Kidney epithelial cell (primary cell): ENCODE results near the gene SPATA24. TPM values are rescaled to one million over a fixed set of nuclear protein-coding genes. Genes with fewer than 3 reads are reported as not detected.

Experiments used
- DNase-seq: peaks from one replicate; pipeline ENCODE4 v3.0.0-alpha.2; 2010; ENCODE audit warnings: low read depth
- H3K27me3 ChIP-seq: 2 replicates; pipeline ENCODE4 v1.6.0; 2011; ENCODE audit warnings: low read length; ENCODE audit not compliant: control insufficient read depth, insufficient read depth
- H3K36me3 ChIP-seq: 2 replicates; pipeline ENCODE4 v1.5.1; 2011; ENCODE audit warnings: low read length; ENCODE audit not compliant: control insufficient read depth, insufficient read depth
- H3K4me3 ChIP-seq: 2 replicates; pipeline ENCODE4 v1.5.1; 2011; ENCODE audit warnings: low read depth, mild to moderate bottlenecking, control low read depth, low read length
- total RNA-seq: library from RNA; depleted of rRNA; stranded (reverse); fragments of >200 nt; gene quantifications from 2 replicates; pipeline ENCODE4 v1.2.3, GENCODE V29; 2015
- TF ChIP-seq, protein P1 (sequence below): IDR thresholded peaks from 2 replicates; pipeline ENCODE4 v1.5.1; 2011; ENCODE audit warnings: mild to moderate bottlenecking, moderate library complexity, low read length, control low read depth, inconsistent platforms; ENCODE audit not compliant: insufficient read depth, poor library complexity, severe bottlenecking

The SPATA24 gene, protein sequence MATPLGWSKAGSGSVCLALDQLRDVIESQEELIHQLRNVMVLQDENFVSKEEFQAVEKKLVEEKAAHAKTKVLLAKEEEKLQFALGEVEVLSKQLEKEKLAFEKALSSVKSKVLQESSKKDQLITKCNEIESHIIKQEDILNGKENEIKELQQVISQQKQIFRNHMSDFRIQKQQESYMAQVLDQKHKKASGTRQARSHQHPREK
- total RNA-seq = 7.7 and 8.8 TPM in 2 replicates

DNA sequence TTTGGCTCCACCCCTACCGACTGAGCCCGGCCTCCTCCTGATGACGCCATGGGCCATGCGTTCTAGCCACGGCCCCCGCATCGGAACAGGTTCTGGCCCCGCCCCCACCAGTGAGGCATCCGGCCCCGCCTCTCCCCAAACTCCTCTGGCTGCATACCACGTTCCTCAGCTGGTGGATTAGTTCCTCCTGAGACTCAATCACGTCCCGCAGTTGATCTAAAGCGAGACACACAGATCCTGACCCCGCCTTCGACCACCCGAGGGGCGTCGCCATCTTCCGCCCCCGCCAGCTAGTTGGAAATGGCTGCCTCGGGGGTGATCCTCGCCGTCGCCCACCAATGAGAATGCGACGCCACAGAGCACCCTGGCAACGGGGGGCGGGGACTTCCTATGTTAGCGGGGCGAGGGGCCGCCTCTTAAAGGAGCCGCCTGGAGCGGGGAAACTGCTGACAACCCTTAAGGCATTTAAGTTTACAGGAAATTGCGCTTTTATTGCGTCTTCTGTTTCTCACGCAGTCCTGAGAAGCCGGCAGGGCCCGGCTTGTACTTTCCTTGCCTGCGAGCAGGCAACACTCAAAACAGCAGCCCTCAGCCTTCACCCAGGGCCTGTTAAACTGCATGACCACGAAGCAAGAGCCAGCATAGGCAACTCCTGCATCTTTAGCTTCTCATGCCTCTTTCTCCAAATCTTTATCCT is at the start of gene SPATA24:
Gene SPATA24 (minus strand): TSS at position 303 of the 697 bp plus-strand sequence. CDS start 29 bp downstream, at position 274.
- TF ChIP-seq, protein P1, sequence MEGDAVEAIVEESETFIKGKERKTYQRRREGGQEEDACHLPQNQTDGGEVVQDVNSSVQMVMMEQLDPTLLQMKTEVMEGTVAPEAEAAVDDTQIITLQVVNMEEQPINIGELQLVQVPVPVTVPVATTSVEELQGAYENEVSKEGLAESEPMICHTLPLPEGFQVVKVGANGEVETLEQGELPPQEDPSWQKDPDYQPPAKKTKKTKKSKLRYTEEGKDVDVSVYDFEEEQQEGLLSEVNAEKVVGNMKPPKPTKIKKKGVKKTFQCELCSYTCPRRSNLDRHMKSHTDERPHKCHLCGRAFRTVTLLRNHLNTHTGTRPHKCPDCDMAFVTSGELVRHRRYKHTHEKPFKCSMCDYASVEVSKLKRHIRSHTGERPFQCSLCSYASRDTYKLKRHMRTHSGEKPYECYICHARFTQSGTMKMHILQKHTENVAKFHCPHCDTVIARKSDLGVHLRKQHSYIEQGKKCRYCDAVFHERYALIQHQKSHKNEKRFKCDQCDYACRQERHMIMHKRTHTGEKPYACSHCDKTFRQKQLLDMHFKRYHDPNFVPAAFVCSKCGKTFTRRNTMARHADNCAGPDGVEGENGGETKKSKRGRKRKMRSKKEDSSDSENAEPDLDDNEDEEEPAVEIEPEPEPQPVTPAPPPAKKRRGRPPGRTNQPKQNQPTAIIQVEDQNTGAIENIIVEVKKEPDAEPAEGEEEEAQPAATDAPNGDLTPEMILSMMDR = no peak

DNA sequence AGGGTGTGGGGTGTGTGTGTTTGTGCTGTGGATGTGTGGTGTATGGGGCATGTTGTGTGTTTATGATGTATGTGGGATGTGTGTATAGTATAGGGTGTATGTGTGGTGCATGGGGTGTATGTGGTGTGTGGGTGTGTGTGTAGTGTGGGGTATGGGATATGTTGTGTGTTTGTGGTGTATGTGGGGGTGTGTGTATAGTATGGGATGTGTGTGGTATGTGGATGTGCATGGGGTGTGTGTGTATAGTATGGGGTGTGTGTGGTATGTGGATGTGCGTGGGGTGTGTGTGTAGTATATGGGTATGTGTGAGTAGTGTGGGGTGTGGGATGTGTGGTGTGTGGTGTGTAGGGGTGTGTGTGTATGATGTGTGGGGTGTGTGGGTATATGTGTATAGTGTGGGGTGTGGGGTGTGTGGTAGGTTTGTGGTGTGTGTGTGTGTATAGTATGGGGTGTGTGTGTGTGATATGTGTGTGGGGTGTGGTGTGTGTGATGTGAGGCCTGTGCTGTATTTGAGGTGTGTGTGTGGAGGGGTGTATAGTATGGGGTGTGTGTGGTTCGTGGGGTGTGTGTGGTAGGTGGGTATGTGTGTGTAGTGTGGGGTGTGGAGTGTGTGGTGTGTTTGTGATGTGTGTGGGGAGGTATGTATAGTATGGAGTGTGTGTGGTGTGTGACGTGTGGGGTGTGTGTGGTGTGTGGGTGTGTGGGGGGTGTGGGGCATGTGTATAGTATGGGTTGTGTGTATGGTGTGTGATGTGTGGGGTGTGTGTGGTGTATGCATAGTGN is 48.2 kb upstream of the SPATA24 start:
- Histone ChIP-seq H3K4me3 (no peak overlapping the region), H3K27me3 (no peaks in the 10 kb centered on the region), H3K36me3 (no peaks in the 10 kb centered on the region)
- DNase-seq = no peak
- TF ChIP-seq, protein P1 = no peak

More for the DNA sequence above, at the start of gene SPATA24:
- DNase-seq = peak; percentile 86
- Histone ChIP-seq H3K4me3 (peak within 1 kb of the TSS; percentile 61), H3K27me3 (no peaks in the 10 kb centered on the region), H3K36me3 (peaks cover 2% of the 10 kb centered on the region)

DNA sequence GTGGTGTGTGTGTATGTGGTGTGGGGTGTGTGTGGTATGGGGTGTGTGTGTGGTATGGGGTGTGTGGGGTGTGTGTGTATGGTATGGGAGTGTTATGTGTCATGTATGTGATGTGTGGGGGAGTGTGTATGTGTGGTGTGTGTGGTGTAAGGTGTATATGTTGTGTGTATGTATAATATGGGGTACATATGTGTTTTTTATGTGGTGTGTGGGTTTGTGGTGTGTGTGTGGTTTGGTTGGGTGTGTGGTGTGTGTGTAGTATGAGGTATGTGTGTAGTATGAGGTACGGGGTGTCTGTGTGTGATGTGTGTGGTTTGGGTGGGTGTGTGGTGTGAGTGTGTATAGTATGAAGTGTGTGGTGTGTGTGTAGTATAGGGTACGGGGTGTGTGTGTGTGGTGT is 47.3 kb upstream of the SPATA24 start:
- no peaks in the 10 kb centered on the region for H3K27me3 ChIP-seq
- no peaks in the 10 kb centered on the region for H3K36me3 ChIP-seq
- TF ChIP-seq, protein P1 = no peak
- H3K4me3 ChIP-seq = no peak overlapping the region
- DNase-seq = no peak

DNA sequence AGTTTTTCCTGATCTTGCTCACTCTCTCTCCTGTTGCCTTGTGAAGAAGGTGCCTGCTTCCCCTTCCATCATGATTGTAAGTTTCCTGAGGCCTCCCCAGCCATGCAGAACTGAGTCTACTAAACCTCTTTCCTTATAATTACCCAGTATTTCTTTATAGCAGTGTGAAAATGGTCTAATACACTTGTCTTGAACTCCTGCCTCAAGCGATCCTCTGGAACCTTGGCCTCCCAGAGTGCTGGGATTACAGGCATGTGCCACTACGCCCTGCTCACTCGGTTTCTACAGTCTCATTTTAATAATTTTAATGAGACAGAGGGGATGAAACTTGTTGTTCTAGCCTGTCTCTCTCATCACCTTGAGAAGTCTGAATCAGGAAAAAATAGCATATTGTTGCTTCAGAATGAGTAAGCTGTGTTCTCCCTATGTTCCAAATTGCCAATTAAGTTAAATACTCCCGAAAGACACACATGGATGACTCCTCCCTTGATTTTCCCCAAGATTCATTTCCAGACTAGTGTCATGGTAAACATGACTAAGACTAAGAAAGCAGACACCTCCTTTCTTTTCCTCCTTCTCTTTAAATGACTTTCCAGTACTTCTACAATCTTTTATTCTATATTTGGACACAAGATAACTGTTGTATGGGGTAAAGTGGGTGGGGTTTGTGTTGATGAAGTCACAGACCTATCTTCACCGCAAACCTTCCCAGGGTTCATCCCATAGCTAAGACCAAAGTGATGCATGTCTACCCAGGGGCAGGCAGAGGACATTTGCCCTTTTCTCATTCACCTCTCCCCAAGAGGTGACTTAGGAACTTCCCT is 43.3 kb upstream of the SPATA24 start:
- no peaks in the 10 kb centered on the region for H3K36me3 ChIP-seq
- H3K4me3 ChIP-seq = no peak overlapping the region
- no peaks in the 10 kb centered on the region for H3K27me3 ChIP-seq
- TF ChIP-seq, protein P1 = no peak
- no peak for DNase-seq

DNA sequence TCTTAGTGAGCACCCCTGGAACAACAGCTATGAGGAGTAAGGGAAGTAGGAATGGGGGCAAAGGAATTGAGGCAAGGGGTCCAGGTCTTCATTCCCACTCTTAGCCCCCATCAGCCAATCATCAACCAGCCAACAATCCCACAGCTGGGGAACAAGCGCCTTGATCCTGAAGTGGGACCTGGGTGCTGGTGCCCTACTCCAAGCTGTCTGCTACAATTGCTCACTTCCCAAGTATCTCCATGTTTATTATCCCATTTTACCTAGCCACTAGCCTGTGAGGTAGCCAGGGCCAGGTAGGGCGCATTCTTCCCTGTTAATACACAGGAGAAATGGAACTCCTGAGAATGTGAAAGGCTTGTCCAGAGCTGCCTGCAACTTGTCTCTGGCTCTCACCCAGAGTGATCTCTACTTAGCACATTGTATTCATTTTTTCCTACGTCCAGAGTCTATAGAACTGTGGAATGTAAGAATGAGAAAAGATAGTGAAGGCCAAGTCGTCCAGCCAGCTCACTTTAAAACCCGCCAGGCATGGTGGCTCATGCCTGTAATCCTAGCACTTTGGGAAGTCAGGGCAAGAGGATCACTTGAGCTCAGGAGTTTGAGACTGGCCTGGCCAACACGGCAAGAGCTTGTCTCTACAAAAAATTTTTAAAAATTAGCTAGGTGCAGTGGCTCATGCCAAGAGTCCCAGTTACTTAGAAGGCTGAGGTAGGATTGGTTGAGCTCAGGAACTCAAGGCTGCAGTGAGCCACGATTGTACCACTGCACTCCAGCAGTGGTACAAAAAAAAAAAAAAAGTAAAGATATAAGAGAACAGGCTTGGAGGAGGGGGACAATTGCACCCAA is 41.7 kb upstream of the SPATA24 start:
- Histone ChIP-seq H3K4me3 (no peak overlapping the region), H3K36me3 (no peaks in the 10 kb centered on the region), H3K27me3 (no peaks in the 10 kb centered on the region)
- TF ChIP-seq, protein P1 = no peak
- DNase-seq = no peak
